Astrocyte (in vitro differentiated cells and primary cell): ENCODE data around the gene CMIP.

ENCODE experiments used
- EZH2 ChIP-seq: IDR thresholded peaks from 2 replicates; pipeline ENCODE4 v1.6.1; 2012; ENCODE audit warnings: mild to moderate bottlenecking, low read length, inconsistent platforms; ENCODE audit not compliant: insufficient read depth
- TF ChIP-seq, protein P1 (sequence below): IDR thresholded peaks from 2 replicates; pipeline ENCODE4 v1.5.1; 2011; ENCODE audit warnings: low read depth, mild to moderate bottlenecking, inconsistent platforms, low read length, moderate library complexity; ENCODE audit not compliant: insufficient read depth

DNA sequence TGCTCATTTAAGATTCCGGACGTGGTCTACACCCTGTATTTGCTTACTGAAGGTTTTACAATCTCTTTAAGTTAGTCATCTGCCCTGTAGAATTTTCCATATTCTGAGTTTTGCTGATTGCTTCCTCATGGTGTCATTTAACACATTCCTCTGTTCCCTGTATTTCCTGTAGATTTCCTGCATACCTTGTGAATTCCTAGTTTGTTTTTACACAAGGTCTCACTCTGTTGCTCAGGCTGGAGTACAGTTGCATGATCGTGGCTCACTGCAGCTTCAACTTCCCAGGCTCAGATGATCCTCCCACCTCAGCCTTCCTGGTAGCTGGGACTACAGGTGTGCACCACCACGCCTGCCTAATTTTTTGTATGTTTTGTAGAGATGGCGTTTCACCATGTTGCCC is 66.8 kb downstream of the CMIP start:
- TF ChIP-seq, protein P1, sequence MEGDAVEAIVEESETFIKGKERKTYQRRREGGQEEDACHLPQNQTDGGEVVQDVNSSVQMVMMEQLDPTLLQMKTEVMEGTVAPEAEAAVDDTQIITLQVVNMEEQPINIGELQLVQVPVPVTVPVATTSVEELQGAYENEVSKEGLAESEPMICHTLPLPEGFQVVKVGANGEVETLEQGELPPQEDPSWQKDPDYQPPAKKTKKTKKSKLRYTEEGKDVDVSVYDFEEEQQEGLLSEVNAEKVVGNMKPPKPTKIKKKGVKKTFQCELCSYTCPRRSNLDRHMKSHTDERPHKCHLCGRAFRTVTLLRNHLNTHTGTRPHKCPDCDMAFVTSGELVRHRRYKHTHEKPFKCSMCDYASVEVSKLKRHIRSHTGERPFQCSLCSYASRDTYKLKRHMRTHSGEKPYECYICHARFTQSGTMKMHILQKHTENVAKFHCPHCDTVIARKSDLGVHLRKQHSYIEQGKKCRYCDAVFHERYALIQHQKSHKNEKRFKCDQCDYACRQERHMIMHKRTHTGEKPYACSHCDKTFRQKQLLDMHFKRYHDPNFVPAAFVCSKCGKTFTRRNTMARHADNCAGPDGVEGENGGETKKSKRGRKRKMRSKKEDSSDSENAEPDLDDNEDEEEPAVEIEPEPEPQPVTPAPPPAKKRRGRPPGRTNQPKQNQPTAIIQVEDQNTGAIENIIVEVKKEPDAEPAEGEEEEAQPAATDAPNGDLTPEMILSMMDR, result no peak
- no peak for TF ChIP-seq EZH2
